ENCODE results near the gene MRRF. TPM values are rescaled to one million over a fixed set of nuclear protein-coding genes. Genes with fewer than 3 reads are reported as not detected.

MRRF gene
- polyA plus RNA-seq, 5 donors, result 34.8 to 48.8 (median 44.2) TPM

DNA sequence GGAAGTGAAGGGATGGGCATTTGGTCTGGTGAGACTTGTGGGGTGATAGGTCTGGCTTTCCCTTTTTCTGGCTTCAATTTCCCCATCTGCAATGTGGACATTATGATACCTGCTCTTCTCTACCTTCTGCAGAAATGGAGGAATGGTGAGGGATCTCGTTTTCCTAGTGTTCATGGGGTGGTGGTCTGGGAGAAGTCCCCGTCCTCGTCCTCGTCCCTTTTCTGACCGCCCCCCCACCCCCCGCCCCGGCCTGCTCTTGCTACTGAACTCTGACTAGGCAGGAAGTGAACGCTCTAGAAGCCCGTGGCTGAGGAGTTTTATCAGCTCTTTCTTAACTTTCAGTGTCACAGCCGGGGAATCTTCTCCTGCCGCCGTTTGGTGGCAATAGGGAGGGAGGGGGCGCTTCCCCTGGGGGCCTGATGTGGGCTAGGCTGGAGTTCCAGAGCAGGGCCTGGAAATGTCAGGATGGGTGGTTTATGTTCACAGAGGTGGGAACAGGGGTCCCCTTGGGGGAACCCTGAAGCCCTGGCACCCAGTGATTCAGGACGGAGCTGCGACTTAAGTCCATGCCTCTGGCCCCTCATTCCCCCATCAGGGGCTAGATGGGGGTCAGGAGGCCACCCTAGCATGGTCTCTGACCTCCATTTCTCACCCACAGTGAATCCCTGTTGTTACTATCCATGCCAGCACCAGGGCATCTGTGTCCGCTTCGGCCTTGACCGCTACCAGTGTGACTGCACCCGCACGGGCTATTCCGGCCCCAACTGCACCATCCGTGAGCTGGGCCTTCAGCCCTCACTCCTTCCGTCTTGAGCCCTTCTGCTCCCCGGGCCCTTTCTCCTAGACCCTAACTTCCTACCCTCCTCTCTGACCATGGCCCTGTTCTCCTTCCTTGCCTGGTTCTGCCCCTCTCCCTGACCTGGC is 112.8 kb downstream of the MRRF start:
- DNase-seq, result no peak

DNA sequence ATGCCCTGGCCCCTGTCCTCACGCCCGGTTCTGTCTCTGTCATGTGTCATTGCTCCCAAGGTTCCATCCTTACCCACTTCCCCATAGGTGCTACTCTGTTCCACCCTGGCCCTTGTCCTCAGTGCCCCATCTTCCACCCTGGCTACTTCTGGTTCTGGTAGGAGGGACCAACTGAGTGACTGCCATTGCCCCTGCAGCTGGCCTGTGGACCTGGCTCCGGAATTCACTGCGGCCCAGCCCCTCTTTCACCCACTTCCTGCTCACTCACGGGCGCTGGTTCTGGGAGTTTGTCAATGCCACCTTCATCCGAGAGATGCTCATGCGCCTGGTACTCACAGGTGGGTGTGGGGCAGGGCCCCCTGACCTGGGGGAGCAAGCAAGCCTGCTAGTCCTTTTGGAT is 113.6 kb downstream of the MRRF start:
- DNase-seq, result no peak

GRCh38 chr9:122379340-122379739 is 114.7 kb downstream of the MRRF start:
- DNase-seq, result no peak

- DNase-seq, result no peak
These were observed 115.6 kb downstream of the MRRF start for GRCh38 chr9:122380293-122380692.

Other genes with a start within 250 kb of the MRRF start
- gene TTLL11, start 171.6 kb upstream of the MRRF start, polyA plus RNA-seq (ENCODE audit: insufficient read depth in 1 of 5, insufficient read length in 5 of 5, low replicate concordance in 1 of 5), result 10 to 100 TPM in 3 of 5 donors, 1 to 10 TPM in 2; 8.3 to 11.7 (median 10.0) TPM
- gene NDUFA8, start 105.1 kb upstream of the MRRF start, polyA plus RNA-seq (ENCODE audit: insufficient read depth in 1 of 5, insufficient read length in 5 of 5, low replicate concordance in 1 of 5), result 10 to 100 TPM; 45.7 to 61.0 (median 51.7) TPM
- 1 to 10 TPM; 1.2 to 6.8 (median 5.2) TPM for gene MORN5, start 105.0 kb upstream of the MRRF start, polyA plus RNA-seq (ENCODE audit: insufficient read depth in 1 of 5, insufficient read length in 5 of 5, low replicate concordance in 1 of 5)
- gene LHX6, start 35.9 kb upstream of the MRRF start, polyA plus RNA-seq (ENCODE audit: insufficient read depth in 1 of 5, insufficient read length in 5 of 5, low replicate concordance in 1 of 5), result 10 to 100 TPM; 16.3 to 21.4 (median 18.2) TPM
- 10 to 100 TPM; 27.0 to 41.9 (median 33.6) TPM for gene RBM18, start within 50 bp of the MRRF start, polyA plus RNA-seq (ENCODE audit: insufficient read depth in 1 of 5, insufficient read length in 5 of 5, low replicate concordance in 1 of 5)
- gene PTGS1, start 106.1 kb downstream of the MRRF start, polyA plus RNA-seq (ENCODE audit: insufficient read depth in 1 of 5, insufficient read length in 5 of 5, low replicate concordance in 1 of 5), result 1 to 10 TPM; 3.7 to 5.6 (median 4.0) TPM
- not detected for gene OR1J1, start 213.0 kb downstream of the MRRF start, polyA plus RNA-seq (ENCODE audit: insufficient read depth in 1 of 5, insufficient read length in 5 of 5, low replicate concordance in 1 of 5)
- gene OR1J2, start 245.9 kb downstream of the MRRF start, polyA plus RNA-seq (ENCODE audit: insufficient read depth in 1 of 5, insufficient read length in 5 of 5, low replicate concordance in 1 of 5), result not detected